Loucy (cell line): ENCODE results near the gene CCDC92B.

Experiments used
- H2AFZ ChIP-seq: fragments of 200-600 bp; sonication (generic); 2 replicates; pipeline ENCODE4 v1.6.0; 2016; ENCODE audit warnings: antibody characterized with exemption, mild to moderate bottlenecking, low read length, moderate library complexity
- H3F3A ChIP-seq: fragments of 200-600 bp; 2 replicates; pipeline ENCODE4 v1.6.0; 2016; ENCODE audit warnings: antibody characterized with exemption, low read depth, mild to moderate bottlenecking
- H3K27me3 ChIP-seq: fragments of 200-600 bp; sonication (generic); 2 replicates; pipeline ENCODE4 v1.6.1; 2014; ENCODE audit warnings: low read length, mild to moderate bottlenecking; ENCODE audit not compliant: insufficient read depth, poor library complexity, severe bottlenecking
- H3K36me3 ChIP-seq: fragments of 200-600 bp; sonication (generic); 2 replicates; pipeline ENCODE4 v1.6.1; 2016; ENCODE audit warnings: low read length; ENCODE audit not compliant: insufficient read depth
- H3K4me1 ChIP-seq: fragments of 200-600 bp; sonication (generic); 2 replicates; pipeline ENCODE4 v1.5.1; 2014; ENCODE audit warnings: low read length, mild to moderate bottlenecking; ENCODE audit not compliant: insufficient read depth, poor library complexity, severe bottlenecking
- H3K4me2 ChIP-seq: fragments of 200-600 bp; sonication (generic); 2 replicates; pipeline ENCODE4 v1.6.0; 2014; ENCODE audit warnings: antibody characterized with exemption, low read length, low read depth, mild to moderate bottlenecking; ENCODE audit not compliant: poor library complexity, severe bottlenecking
- H3K4me3 ChIP-seq: fragments of 200-600 bp; sonication (generic); 2 replicates; pipeline ENCODE4 v1.5.1; 2014; ENCODE audit warnings: low read length, mild to moderate bottlenecking, mixed read lengths; ENCODE audit not compliant: poor library complexity, severe bottlenecking
- H3K79me2 ChIP-seq: fragments of 200-600 bp; sonication (generic); 2 replicates; pipeline ENCODE4 v1.6.1; 2014; ENCODE audit warnings: low read length; ENCODE audit not compliant: insufficient read depth
- H3K9ac ChIP-seq: fragments of 200-600 bp; sonication (generic); 2 replicates; pipeline ENCODE4 v1.6.0; 2014; ENCODE audit warnings: mild to moderate bottlenecking, low read depth, low read length, moderate library complexity; ENCODE audit not compliant: poor library complexity, severe bottlenecking
- H3K9me2 ChIP-seq: fragments of 200-600 bp; sonication (generic); replicated peaks from 2 replicates; pipeline ENCODE4 v1.6.1; 2016; ENCODE audit warnings: low read depth, low read length, mixed read lengths
- H3K9me3 ChIP-seq: fragments of 200-600 bp; sonication (generic); 2 replicates; pipeline ENCODE4 v1.6.1; 2014; ENCODE audit warnings: mild to moderate bottlenecking, antibody characterized with exemption, low read length, low read depth; ENCODE audit not compliant: insufficient read depth
- H4K20me1 ChIP-seq: fragments of 200-600 bp; sonication (generic); 2 replicates; pipeline ENCODE4 v1.6.0; 2014; ENCODE audit warnings: antibody characterized with exemption, low read length, mild to moderate bottlenecking; ENCODE audit not compliant: insufficient read depth, poor library complexity, severe bottlenecking
- EZH2phosphoT487 ChIP-seq: fragments of 200-600 bp; IDR thresholded peaks from 2 replicates; pipeline ENCODE4 v1.6.1; 2018; ENCODE audit warnings: antibody characterized with exemption, mild to moderate bottlenecking, moderate library complexity, borderline replicate concordance
- TF ChIP-seq, protein P1 (sequence below): fragments of 200-600 bp; sonication (generic); conservative IDR thresholded peaks from 2 replicates; pipeline ENCODE4 v1.5.1; 2014; ENCODE audit warnings: mild to moderate bottlenecking, antibody characterized with exemption, low read length

The CCDC92B gene

DNA sequence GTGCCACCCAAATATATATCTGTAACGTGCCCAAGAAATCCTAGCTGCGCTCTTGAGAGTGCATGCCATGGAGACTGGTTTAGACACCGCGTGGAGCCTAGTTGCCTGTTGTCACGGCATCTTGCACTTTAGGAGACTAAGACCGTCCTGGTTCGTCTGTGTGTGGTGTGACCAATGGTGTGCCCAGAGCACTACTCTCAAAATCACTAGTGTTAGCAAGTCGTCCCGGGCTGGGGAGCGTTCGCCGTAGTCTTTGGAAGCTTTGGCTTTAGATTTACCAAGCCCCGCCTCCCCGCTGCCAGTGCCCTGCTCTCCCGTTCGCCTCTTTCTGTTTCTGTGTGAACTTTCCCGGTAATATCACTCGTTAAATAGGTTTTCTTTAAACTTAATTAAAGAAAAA, 64.9 kb downstream of the CCDC92B start:
- Histone ChIP-seq H4K20me1 (no peaks in the 10 kb centered on the region), H3K4me2 (no peak overlapping the region), H3F3A (no peaks in the 10 kb centered on the region), H3K4me1 (no peaks in the 10 kb centered on the region), H3K79me2 (no peaks in the 10 kb centered on the region), H2AFZ (no peak overlapping the region), H3K27me3 (no peaks in the 10 kb centered on the region), H3K9me2 (no peaks in the 10 kb centered on the region), H3K4me3 (no peak overlapping the region), H3K9me3 (no peaks in the 10 kb centered on the region), H3K36me3 (peaks cover 55% of the 10 kb centered on the region), H3K9ac (no peak overlapping the region)
- TF ChIP-seq EZH2phosphoT487, result no peak
- TF ChIP-seq, protein P1, sequence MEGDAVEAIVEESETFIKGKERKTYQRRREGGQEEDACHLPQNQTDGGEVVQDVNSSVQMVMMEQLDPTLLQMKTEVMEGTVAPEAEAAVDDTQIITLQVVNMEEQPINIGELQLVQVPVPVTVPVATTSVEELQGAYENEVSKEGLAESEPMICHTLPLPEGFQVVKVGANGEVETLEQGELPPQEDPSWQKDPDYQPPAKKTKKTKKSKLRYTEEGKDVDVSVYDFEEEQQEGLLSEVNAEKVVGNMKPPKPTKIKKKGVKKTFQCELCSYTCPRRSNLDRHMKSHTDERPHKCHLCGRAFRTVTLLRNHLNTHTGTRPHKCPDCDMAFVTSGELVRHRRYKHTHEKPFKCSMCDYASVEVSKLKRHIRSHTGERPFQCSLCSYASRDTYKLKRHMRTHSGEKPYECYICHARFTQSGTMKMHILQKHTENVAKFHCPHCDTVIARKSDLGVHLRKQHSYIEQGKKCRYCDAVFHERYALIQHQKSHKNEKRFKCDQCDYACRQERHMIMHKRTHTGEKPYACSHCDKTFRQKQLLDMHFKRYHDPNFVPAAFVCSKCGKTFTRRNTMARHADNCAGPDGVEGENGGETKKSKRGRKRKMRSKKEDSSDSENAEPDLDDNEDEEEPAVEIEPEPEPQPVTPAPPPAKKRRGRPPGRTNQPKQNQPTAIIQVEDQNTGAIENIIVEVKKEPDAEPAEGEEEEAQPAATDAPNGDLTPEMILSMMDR, result no peak

DNA sequence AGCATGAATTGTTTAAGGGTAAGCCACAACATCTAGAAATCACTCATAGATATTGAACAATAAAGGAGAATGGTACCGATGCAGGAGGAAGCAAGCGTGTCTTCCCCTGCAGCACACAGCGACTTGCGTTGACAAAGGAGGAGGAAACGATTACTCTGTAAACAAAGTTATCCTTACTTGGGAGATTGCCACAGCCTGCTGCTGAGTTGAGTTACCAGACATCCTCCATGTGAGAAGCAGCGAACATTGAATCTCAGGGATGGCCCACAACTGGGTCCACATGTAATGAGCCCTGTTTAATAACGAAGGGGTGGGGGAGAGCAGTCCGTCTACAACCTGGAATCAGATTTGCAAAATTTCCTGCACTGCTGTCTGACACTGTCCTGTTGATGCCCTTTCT, 65.5 kb downstream of the CCDC92B start:
- Histone ChIP-seq H3K36me3 (peaks cover 56% of the 10 kb centered on the region), H3K9me2 (no peaks in the 10 kb centered on the region), H2AFZ (no peak overlapping the region), H3K79me2 (no peaks in the 10 kb centered on the region), H3K9ac (no peak overlapping the region), H3K9me3 (no peaks in the 10 kb centered on the region), H3K4me2 (no peak overlapping the region), H3K4me1 (no peaks in the 10 kb centered on the region), H3F3A (no peaks in the 10 kb centered on the region), H3K4me3 (no peak overlapping the region), H3K27me3 (no peaks in the 10 kb centered on the region), H4K20me1 (no peaks in the 10 kb centered on the region)
- no peak for TF ChIP-seq EZH2phosphoT487
- TF ChIP-seq, protein P1, result no peak

DNA sequence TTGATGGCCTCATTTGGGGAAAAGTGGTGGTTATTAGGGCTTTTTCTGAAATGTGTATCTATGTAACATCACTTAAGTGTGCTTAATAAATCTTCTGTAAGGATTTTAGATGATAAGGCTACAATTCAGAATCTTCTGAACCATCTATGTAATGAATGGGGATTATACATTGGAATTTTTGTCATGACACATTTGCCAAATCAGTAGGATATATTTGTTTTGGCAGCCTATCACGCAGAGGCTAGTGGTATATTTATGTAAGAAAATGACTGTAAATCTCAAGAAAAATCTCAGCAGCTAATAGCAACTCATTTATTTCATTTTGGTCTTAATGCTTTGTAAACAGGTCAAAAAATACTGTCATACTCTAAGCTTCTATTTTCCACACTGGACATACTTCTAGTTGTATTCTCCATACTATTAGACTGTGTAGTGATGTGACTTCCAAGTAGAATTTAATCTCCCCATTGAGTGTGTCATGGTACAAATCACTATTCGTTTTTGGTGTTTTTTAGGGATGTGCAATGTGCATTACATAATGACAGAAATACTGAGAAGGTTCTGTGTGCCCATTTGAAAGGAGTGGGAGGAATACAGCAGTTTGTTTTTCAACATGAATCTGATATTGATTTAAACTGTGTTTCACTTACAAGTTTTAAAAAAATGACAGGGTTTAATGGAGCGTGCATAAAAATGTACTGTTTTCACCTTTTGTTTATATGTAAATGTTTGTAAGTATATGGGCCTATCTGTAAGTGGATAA, 67.1 kb downstream of the CCDC92B start:
- TF ChIP-seq EZH2phosphoT487, result no peak
- TF ChIP-seq, protein P1, result no peak
- H3K79me2 ChIP-seq, result no peaks in the 10 kb centered on the region
- H3K4me3 ChIP-seq, result no peak overlapping the region

More for the DNA sequence above, 67.1 kb downstream of the CCDC92B start:
- no peaks in the 10 kb centered on the region for H3K4me1 ChIP-seq
- no peaks in the 10 kb centered on the region for H4K20me1 ChIP-seq
- no peaks in the 10 kb centered on the region for H3K27me3 ChIP-seq
- no peak overlapping the region for H3K9ac ChIP-seq
- H2AFZ ChIP-seq, result no peak overlapping the region
- no peak overlapping the region for H3K4me2 ChIP-seq
- H3K9me2 ChIP-seq, result no peaks in the 10 kb centered on the region
- H3K36me3 ChIP-seq, result peaks cover 66% of the 10 kb centered on the region
- no peaks in the 10 kb centered on the region for H3F3A ChIP-seq
- no peaks in the 10 kb centered on the region for H3K9me3 ChIP-seq
